Measurements from ENCODE around the gene GDPD3.

Gene GDPD3

GRCh38 chr16:30054959-30055553 is 58.3 kb downstream of the GDPD3 start:
- peak in 1 of 2 donors; percentile 55 for DNase-seq (ENCODE audit: low read depth in 2 of 2)

Data from stimulated activated CD4-positive, alpha-beta T cell treated with anti-CD3 and anti-CD28 coated beads, Interleukin-4, amount 100 ng/mL, for 48 hours (primary cell).